ENCODE measurements around the gene TMEM238. TPM values are rescaled to one million over a fixed set of nuclear protein-coding genes. Genes with fewer than 3 reads are reported as not detected.

Gene TMEM238
- total and polyA plus RNA-seq, 9 of the 15 experiments (the other 6 are each of a cell fraction or from before 2014, with no cell fraction given), result 0.18 to 5.1 (median 1.3) TPM; not detected in 4

DNA sequence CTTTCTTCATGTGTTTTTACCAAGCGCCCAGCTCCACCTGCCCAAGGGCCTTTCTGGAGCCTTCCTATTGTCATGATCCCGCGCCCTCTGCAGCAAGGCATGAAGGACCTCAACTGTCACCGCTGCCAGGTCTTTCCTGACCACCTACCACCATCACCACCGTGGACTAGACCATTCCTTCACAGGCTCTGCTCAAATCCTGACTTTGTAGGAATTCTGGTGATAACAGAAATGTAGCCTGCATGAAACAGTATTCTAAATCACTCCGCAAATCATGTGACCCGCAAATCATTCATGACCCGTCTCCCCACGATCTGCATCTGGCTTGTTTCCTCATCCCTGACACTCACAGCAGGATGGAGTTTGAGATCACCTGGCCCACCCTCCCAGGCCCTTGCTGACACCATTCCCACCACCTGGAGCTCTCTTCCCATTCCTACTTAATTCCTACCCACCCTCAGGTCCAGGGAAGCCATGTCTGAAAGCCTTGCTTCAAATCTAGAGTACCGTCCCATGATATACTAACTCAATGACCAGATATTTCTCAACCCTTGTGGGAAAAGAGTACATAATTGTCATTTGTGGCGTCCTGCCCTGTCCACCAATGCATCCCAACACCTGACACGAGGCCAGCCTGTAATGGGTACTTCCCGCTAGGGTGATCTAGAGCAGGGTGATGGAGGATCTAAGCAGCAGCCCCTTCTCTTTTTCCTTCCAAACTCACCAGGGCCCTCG, 22.2 kb upstream of the TMEM238 start:
- Histone ChIP-seq H2AFZ (ENCODE audit: low read depth, low read length) (no peak overlapping the region), H3K27me3 (ENCODE audit: control insufficient read depth in 2 of 2, insufficient read depth in 2 of 2, low read length in 2 of 2) (no peaks in the 10 kb centered on the region), H3K79me2 (ENCODE audit: control insufficient read depth, insufficient read depth, low read length) (peaks cover 49% of the 10 kb centered on the region), H3K9me1 (ENCODE audit: control insufficient read depth, insufficient read depth, low read length) (peaks cover 6% of the 10 kb centered on the region), H3K27ac (ENCODE audit: extremely low read depth, low read depth, low read length) (peak overlapping the region; percentile 100), H3K4me2 (ENCODE audit: insufficient read depth, low read length) (peak overlapping the region; percentile 96), H3K9ac (ENCODE audit: insufficient read depth in 1 of 2, low read depth in 2 of 2, low read length in 2 of 2) (peak overlapping the region; percentile 95 to 99), H3K36me3 (ENCODE audit: control insufficient read depth, insufficient read depth, low read length) (peaks cover 53% of the 10 kb centered on the region), H4K20me1 (replicated peaks; ENCODE audit: control insufficient read depth, insufficient read depth, low read length) (peaks cover 33% of the 10 kb centered on the region), H3K4me1 (replicated peaks in 1 of 2; ENCODE audit: control insufficient read depth in 2 of 2, insufficient read depth in 2 of 2, low read length in 2 of 2) (peaks cover 19 to 50% of the 10 kb centered on the region in 2 experiments), H3K4me3 (peak overlapping the region; percentile 98), H3K9me3 (replicated peaks; ENCODE audit: control insufficient read depth, insufficient read depth, low read depth, low read length) (peaks cover 18% of the 10 kb centered on the region)
- BruUV-seq (replicated peaks), result TSS peak; percentile 56
- ChIA-PET POLR2A (interaction anchor here (0.6 to 6.6 kb wide), 29 partner anchors 8 to 288 kb away, joined by 3 to 195 read pairs (median 3); partner anchors contain the start of genes NAT14, PPP1R12C, PPP6R1 and PTPRH), CTCF (ENCODE audit: low intra/inter-chr PET ratio) (no interaction called here)
- no peak for FAIRE-seq
- WGBS (ENCODE audit: insufficient coverage, low coverage, missing lambda C conversion rate), result 34% methylated on average over 12 of the region's 14 CpGs
- intact Hi-C loops (cut with micrococcal nuclease) (no loop called here), in situ Hi-C loops (cut with MboI) (no loop called here)
- no peak for DNase-seq (ENCODE audit: extremely low read depth in 1 of 4, low spot score in 3 of 4)
- ATAC-seq, result no peak
- TF ChIP-seq CHD1 (IDR thresholded peaks at IDR 0.05; ENCODE audit: low read length), result peak; percentile 18
- TF ChIP-seq TEAD1 (CRISPR knock-in tag; IDR thresholded peaks at IDR 0.05), result peak in 1 of 2 experiments; percentile 72; a peak in 2 of 4 replicates
- TF ChIP-seq POLR2AphosphoS2 (IDR thresholded peaks at IDR 0.05; ENCODE audit: low read length), result peak; percentile 76; the same call in 1 of the 2 replicates
- peak; percentile 13; the same call in 1 of the 2 replicates for TF ChIP-seq FOXK1 (CRISPR knock-in tag; IDR thresholded peaks at IDR 0.05; ENCODE audit: borderline replicate concordance)
- TF ChIP-seq DIDO1 (tag; IDR thresholded peaks at IDR 0.05; ENCODE audit: low read depth), result no peak
- peak; percentile 4; the same call in 1 of the 2 replicates for TF ChIP-seq RBFOX2 (IDR thresholded peaks at IDR 0.05; ENCODE audit: low read depth, low read length)
- TF ChIP-seq ZC3H4 (CRISPR knock-in tag; IDR thresholded peaks at IDR 0.05; ENCODE audit: borderline replicate concordance), result peak; percentile 45; the same call in 1 of the 2 replicates
- TF ChIP-seq, protein P1, sequence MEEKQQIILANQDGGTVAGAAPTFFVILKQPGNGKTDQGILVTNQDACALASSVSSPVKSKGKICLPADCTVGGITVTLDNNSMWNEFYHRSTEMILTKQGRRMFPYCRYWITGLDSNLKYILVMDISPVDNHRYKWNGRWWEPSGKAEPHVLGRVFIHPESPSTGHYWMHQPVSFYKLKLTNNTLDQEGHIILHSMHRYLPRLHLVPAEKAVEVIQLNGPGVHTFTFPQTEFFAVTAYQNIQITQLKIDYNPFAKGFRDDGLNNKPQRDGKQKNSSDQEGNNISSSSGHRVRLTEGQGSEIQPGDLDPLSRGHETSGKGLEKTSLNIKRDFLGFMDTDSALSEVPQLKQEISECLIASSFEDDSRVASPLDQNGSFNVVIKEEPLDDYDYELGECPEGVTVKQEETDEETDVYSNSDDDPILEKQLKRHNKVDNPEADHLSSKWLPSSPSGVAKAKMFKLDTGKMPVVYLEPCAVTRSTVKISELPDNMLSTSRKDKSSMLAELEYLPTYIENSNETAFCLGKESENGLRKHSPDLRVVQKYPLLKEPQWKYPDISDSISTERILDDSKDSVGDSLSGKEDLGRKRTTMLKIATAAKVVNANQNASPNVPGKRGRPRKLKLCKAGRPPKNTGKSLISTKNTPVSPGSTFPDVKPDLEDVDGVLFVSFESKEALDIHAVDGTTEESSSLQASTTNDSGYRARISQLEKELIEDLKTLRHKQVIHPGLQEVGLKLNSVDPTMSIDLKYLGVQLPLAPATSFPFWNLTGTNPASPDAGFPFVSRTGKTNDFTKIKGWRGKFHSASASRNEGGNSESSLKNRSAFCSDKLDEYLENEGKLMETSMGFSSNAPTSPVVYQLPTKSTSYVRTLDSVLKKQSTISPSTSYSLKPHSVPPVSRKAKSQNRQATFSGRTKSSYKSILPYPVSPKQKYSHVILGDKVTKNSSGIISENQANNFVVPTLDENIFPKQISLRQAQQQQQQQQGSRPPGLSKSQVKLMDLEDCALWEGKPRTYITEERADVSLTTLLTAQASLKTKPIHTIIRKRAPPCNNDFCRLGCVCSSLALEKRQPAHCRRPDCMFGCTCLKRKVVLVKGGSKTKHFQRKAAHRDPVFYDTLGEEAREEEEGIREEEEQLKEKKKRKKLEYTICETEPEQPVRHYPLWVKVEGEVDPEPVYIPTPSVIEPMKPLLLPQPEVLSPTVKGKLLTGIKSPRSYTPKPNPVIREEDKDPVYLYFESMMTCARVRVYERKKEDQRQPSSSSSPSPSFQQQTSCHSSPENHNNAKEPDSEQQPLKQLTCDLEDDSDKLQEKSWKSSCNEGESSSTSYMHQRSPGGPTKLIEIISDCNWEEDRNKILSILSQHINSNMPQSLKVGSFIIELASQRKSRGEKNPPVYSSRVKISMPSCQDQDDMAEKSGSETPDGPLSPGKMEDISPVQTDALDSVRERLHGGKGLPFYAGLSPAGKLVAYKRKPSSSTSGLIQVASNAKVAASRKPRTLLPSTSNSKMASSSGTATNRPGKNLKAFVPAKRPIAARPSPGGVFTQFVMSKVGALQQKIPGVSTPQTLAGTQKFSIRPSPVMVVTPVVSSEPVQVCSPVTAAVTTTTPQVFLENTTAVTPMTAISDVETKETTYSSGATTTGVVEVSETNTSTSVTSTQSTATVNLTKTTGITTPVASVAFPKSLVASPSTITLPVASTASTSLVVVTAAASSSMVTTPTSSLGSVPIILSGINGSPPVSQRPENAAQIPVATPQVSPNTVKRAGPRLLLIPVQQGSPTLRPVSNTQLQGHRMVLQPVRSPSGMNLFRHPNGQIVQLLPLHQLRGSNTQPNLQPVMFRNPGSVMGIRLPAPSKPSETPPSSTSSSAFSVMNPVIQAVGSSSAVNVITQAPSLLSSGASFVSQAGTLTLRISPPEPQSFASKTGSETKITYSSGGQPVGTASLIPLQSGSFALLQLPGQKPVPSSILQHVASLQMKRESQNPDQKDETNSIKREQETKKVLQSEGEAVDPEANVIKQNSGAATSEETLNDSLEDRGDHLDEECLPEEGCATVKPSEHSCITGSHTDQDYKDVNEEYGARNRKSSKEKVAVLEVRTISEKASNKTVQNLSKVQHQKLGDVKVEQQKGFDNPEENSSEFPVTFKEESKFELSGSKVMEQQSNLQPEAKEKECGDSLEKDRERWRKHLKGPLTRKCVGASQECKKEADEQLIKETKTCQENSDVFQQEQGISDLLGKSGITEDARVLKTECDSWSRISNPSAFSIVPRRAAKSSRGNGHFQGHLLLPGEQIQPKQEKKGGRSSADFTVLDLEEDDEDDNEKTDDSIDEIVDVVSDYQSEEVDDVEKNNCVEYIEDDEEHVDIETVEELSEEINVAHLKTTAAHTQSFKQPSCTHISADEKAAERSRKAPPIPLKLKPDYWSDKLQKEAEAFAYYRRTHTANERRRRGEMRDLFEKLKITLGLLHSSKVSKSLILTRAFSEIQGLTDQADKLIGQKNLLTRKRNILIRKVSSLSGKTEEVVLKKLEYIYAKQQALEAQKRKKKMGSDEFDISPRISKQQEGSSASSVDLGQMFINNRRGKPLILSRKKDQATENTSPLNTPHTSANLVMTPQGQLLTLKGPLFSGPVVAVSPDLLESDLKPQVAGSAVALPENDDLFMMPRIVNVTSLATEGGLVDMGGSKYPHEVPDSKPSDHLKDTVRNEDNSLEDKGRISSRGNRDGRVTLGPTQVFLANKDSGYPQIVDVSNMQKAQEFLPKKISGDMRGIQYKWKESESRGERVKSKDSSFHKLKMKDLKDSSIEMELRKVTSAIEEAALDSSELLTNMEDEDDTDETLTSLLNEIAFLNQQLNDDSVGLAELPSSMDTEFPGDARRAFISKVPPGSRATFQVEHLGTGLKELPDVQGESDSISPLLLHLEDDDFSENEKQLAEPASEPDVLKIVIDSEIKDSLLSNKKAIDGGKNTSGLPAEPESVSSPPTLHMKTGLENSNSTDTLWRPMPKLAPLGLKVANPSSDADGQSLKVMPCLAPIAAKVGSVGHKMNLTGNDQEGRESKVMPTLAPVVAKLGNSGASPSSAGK (IDR thresholded peaks at IDR 0.05), result no peak
- 0 out of 2 replicates have a peak, but pooled peaks have one; percentile 34 for TF ChIP-seq FOXP1 (CRISPR knock-in tag; IDR thresholded peaks at IDR 0.05)
- TF ChIP-seq RBM39 (optimal IDR thresholded peaks at IDR 0.05; ENCODE audit: low read depth, low read length), result peak; percentile 60

All from K562 (cell line).